ENCODE results near the gene PTPRN2. TPM values are rescaled to one million over a fixed set of nuclear protein-coding genes. Genes with fewer than 3 reads are reported as not detected.

The PTPRN2 gene
- total RNA-seq, 1 donor from 2014 or later: 15.4 TPM

GRCh38 chr7:158030071-158030470 is 557.6 kb downstream of the PTPRN2 start:
- no peak for TF ChIP-seq CTCF (conservative IDR thresholded peaks at IDR 0.05)
- no peak for DNase-seq (ENCODE audit: extremely low spot score, unreplicated experiment)
- peak overlapping the region; percentile 55 for H3K27ac Mint-ChIP-seq
- peaks cover 4% of the 10 kb centered on the region for H3K9me3 Mint-ChIP-seq
- H3K36me3 Mint-ChIP-seq: no peaks in the 10 kb centered on the region
- peaks cover 19% of the 10 kb centered on the region for H3K4me1 Mint-ChIP-seq (ENCODE audit: unreplicated experiment)
- no peaks in the 10 kb centered on the region for H3K27me3 Mint-ChIP-seq
- H3K4me3 Mint-ChIP-seq: no peak overlapping the region

DNA sequence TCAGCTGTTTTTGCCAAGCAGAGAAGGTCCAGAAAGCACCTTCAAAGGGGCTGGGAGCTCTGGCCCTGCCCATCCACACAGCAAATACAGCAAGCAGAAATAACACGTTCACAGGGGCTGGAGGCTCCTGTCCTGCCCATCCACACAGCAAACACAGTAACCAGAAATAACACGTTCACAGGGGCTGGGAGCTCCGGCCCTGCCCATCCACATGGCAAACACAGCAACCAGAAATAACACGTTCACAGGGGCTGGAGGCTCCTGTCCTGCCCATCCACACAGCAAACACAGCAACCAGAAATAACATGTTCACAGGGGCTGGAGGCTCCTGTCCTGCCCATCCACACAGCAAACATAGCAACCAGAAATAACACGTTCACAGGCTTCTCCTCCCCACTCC is 558.1 kb downstream of the PTPRN2 start:
- H3K9me3 Mint-ChIP-seq: peaks cover 4% of the 10 kb centered on the region
- DNase-seq (ENCODE audit: extremely low spot score, unreplicated experiment): peak; percentile 36
- no peaks in the 10 kb centered on the region for H3K27me3 Mint-ChIP-seq
- peak overlapping the region; percentile 55 for H3K27ac Mint-ChIP-seq
- no peak overlapping the region for H3K4me3 Mint-ChIP-seq
- no peaks in the 10 kb centered on the region for H3K36me3 Mint-ChIP-seq
- H3K4me1 Mint-ChIP-seq (ENCODE audit: unreplicated experiment): peaks cover 19% of the 10 kb centered on the region
- TF ChIP-seq CTCF (conservative IDR thresholded peaks at IDR 0.05): no peak

GRCh38 chr7:158028971-158029370 is 558.7 kb downstream of the PTPRN2 start:
- no peaks in the 10 kb centered on the region for H3K27me3 Mint-ChIP-seq
- peaks cover 4% of the 10 kb centered on the region for H3K9me3 Mint-ChIP-seq
- H3K36me3 Mint-ChIP-seq: no peaks in the 10 kb centered on the region
- H3K4me3 Mint-ChIP-seq: no peak overlapping the region
- peaks cover 19% of the 10 kb centered on the region for H3K4me1 Mint-ChIP-seq (ENCODE audit: unreplicated experiment)
- peak; percentile 45 for DNase-seq (ENCODE audit: extremely low spot score, unreplicated experiment)
- no peak for TF ChIP-seq CTCF (conservative IDR thresholded peaks at IDR 0.05)
- H3K27ac Mint-ChIP-seq: no peak overlapping the region

DNA sequence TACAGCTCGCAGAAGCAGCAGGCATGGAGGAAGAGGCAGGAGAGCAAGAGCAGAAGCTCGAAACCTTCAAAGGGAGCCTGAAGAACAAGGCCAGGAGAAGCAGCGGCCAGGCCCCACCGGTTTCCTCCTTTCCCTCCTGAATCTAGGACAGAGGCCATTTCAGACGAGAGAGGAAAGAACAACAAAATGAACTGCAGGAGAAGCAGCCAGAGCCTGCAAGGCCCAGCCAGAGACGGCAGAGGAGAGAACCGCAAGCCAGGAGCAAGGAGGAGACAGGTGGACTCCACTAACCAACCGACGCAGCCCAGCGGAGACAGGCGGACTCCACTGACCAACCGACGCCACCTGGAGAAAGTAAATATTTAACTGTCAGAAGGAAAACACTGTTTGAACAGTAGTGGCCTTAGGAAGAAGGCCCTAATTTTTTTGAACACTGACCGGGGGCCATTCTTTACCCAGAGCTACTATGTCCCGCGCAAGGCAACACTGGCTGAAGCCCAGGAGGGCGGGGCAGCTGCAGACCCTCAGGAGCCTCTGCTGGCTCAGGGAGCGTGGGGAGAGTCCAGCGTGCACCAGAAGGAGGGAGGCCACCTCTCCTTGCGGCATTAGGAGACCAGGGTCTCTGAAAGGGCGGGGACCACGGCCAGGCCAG is 559.2 kb downstream of the PTPRN2 start:
- TF ChIP-seq CTCF (conservative IDR thresholded peaks at IDR 0.05): no peak

DNA sequence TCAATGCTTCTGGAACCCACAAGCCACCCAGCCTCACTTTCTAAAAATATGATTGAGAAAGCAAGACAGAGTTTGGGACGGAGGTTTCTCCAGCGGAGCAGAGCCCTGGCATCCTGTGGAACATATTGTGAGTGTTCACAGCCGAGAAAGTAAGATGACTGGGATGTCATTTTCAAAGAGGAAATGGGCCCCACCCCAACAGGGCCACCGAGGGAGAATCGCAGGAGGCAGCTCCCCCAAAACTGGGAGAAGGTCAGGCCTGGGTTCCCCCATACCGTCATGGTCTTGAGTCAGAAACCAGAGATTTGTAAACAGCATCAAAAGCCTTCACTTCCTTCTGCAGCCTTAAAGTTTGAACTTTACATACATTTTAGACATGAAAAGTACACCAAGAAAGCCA is 560.0 kb downstream of the PTPRN2 start:
- H3K36me3 Mint-ChIP-seq: no peaks in the 10 kb centered on the region
- no peak overlapping the region for H3K4me3 Mint-ChIP-seq
- peak overlapping the region; percentile 15 for H3K27ac Mint-ChIP-seq
- no peaks in the 10 kb centered on the region for H3K9me3 Mint-ChIP-seq
- peak; percentile 31 for DNase-seq (ENCODE audit: extremely low spot score, unreplicated experiment)
- H3K4me1 Mint-ChIP-seq (ENCODE audit: unreplicated experiment): peaks cover 15% of the 10 kb centered on the region
- TF ChIP-seq CTCF (conservative IDR thresholded peaks at IDR 0.05): no peak
- peaks cover 3% of the 10 kb centered on the region for H3K27me3 Mint-ChIP-seq

More for the DNA sequence above, 559.2 kb downstream of the PTPRN2 start:
- no peak overlapping the region for H3K4me3 Mint-ChIP-seq
- peak overlapping the region; percentile 15 for H3K27ac Mint-ChIP-seq
- H3K9me3 Mint-ChIP-seq: peaks cover 4% of the 10 kb centered on the region
- peaks cover 3% of the 10 kb centered on the region for H3K27me3 Mint-ChIP-seq
- DNase-seq (ENCODE audit: extremely low spot score, unreplicated experiment): peak; percentile 58
- H3K4me1 Mint-ChIP-seq (ENCODE audit: unreplicated experiment): peaks cover 19% of the 10 kb centered on the region
- H3K36me3 Mint-ChIP-seq: no peaks in the 10 kb centered on the region

Data from type B pancreatic cell (in vitro differentiated cells).